Smooth muscle cell (in vitro differentiated cells): Measurements from ENCODE around the gene CAMK4. TPM values are rescaled to one million over a fixed set of nuclear protein-coding genes. Genes with fewer than 3 reads are reported as not detected.

Experiments used
- DNase-seq: peaks from one replicate; lab custom pipeline; 2025; ENCODE audit not compliant: unreplicated experiment; lab: John Stamatoyannopoulos, UW
- H2AFZ ChIP-seq: fragments of 200-600 bp; sonication (generic); 2 replicates; pipeline ENCODE4 v1.6.0; 2016; ENCODE audit warnings: antibody characterized with exemption, low read depth, mild to moderate bottlenecking
- H3F3A ChIP-seq: fragments of 200-600 bp; sonication (generic); 2 replicates; pipeline ENCODE4 v1.6.0; 2017; ENCODE audit warnings: antibody characterized with exemption, low read depth
- H3K27ac ChIP-seq: fragments of 200-600 bp; sonication (generic); 2 replicates; pipeline ENCODE4 v1.5.1; 2016; ENCODE audit warnings: low read depth, mild to moderate bottlenecking
- H3K27me3 ChIP-seq: fragments of 200-600 bp; sonication (generic); 2 replicates; pipeline ENCODE4 v1.6.1; 2016; ENCODE audit warnings: low read depth, mild to moderate bottlenecking
- H3K36me3 ChIP-seq: fragments of 200-600 bp; sonication (generic); 2 replicates; pipeline ENCODE4 v1.5.1; 2016; ENCODE audit warnings: low read depth
- H3K4me1 ChIP-seq: fragments of 200-600 bp; sonication (generic); 2 replicates; pipeline ENCODE4 v1.5.1; 2016; ENCODE audit warnings: low read depth
- H3K4me2 ChIP-seq: fragments of 200-600 bp; sonication (generic); 2 replicates; pipeline ENCODE4 v1.6.0; 2016; ENCODE audit warnings: mild to moderate bottlenecking
- H3K4me3 ChIP-seq: fragments of 200-600 bp; sonication (generic); 2 replicates; pipeline ENCODE4 v1.5.1; 2016; ENCODE audit warnings: mild to moderate bottlenecking
- H3K79me2 ChIP-seq: fragments of 200-600 bp; sonication (generic); 2 replicates; pipeline ENCODE4 v1.6.0; 2016; ENCODE audit warnings: low read depth, mild to moderate bottlenecking
- H3K9ac ChIP-seq: fragments of 200-600 bp; sonication (generic); 2 replicates; pipeline ENCODE4 v1.6.0; 2016; ENCODE audit warnings: low read depth
- H3K9me3 ChIP-seq: fragments of 200-600 bp; sonication (generic); replicated peaks from 2 replicates; pipeline ENCODE4 v1.5.1; 2016; ENCODE audit warnings: low read depth
- H4K20me1 ChIP-seq: fragments of 200-600 bp; sonication (generic); 2 replicates; pipeline ENCODE4 v1.6.0; 2016; ENCODE audit warnings: low read depth
- WGBS: methylation state at CpG from one replicate; pipeline ENCODE4 v1.1.7; 2016; ENCODE audit warnings: low lambda C conversion rate; 5-methylcytosine and 5-hydroxymethylcytosine counted together
- polyA plus RNA-seq: library from polyadenylated mRNA; unstranded; fragments of >200 nt; fragmentation: Nextera tagmentation; extraction: Ambion mirVana; gene quantifications from 2 replicates; pipeline ENCODE4 v1.2.1, GENCODE V29; 2016
- total RNA-seq: library from RNA; depleted of rRNA; stranded (reverse); fragments of >200 nt; gene quantifications from 2 replicates; pipeline ENCODE4 v1.2.3, GENCODE V29; 2014
- TF ChIP-seq, protein P1 (sequence below): fragments of 200-600 bp; sonication (generic); IDR thresholded peaks from 2 replicates; pipeline ENCODE4 v1.5.1; 2017; ENCODE audit warnings: borderline replicate concordance, mild to moderate bottlenecking, antibody characterized with exemption; ENCODE audit not compliant: insufficient read depth, poor library complexity, severe bottlenecking

Gene CAMK4
- total and polyA plus RNA-seq, 2 experiments from 2014 or later = 1.1 to 3.6 TPM

DNA sequence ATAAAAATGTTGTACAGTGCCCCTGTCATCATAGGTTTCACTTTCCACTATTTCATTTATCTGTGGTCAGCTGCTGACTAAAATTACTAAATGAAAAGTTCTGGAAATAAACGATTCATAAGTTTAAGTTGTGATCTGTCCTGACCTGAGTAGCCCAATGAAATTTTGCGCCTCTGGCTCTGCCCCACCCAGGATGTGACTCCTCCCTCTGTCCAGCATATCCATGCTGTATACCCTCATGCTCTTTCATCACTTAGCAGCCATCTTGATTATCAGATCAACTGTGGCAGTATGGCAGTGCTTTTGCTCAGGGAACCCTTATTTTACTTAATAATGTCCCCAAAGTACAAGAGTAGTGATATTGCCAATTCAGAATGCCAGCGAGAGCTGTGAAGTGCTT, 190.9 kb downstream of the CAMK4 start:
- no peaks in the 10 kb centered on the region for H3F3A ChIP-seq
- H4K20me1 ChIP-seq = no peaks in the 10 kb centered on the region
- no peaks in the 10 kb centered on the region for H3K9me3 ChIP-seq
- TF ChIP-seq, protein P1, sequence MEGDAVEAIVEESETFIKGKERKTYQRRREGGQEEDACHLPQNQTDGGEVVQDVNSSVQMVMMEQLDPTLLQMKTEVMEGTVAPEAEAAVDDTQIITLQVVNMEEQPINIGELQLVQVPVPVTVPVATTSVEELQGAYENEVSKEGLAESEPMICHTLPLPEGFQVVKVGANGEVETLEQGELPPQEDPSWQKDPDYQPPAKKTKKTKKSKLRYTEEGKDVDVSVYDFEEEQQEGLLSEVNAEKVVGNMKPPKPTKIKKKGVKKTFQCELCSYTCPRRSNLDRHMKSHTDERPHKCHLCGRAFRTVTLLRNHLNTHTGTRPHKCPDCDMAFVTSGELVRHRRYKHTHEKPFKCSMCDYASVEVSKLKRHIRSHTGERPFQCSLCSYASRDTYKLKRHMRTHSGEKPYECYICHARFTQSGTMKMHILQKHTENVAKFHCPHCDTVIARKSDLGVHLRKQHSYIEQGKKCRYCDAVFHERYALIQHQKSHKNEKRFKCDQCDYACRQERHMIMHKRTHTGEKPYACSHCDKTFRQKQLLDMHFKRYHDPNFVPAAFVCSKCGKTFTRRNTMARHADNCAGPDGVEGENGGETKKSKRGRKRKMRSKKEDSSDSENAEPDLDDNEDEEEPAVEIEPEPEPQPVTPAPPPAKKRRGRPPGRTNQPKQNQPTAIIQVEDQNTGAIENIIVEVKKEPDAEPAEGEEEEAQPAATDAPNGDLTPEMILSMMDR = no peak
- no peak overlapping the region for H3K4me3 ChIP-seq
- no peaks in the 10 kb centered on the region for H3K4me1 ChIP-seq
- H3K9ac ChIP-seq = no peak overlapping the region
- WGBS = 92% methylated on average over 3 of the region's 3 CpGs
- H3K79me2 ChIP-seq = no peaks in the 10 kb centered on the region
- no peaks in the 10 kb centered on the region for H3K36me3 ChIP-seq
- DNase-seq = no peak
- H3K27ac ChIP-seq = no peak overlapping the region
- H3K4me2 ChIP-seq = no peak overlapping the region
- no peak overlapping the region for H2AFZ ChIP-seq
- H3K27me3 ChIP-seq = no peaks in the 10 kb centered on the region

DNA sequence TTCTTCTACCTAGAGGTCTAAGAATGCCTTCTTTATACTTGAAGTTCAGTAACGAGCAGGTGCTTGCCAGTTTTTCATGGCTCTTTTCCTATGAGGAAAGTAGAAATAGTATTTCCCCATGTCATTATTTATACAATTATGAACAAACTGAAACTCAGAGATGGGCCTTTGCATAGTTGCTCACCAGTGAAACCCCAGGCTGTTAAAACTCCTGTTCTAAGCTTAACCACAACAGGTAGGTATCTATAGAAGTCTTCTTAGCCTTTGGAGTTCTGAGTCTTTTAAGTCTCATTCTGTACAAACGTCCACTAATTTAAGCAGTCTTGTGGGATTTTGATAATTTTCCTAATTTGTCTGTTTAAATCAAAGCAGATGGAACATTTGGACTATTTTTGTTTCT, 198.1 kb downstream of the CAMK4 start:
- DNase-seq = no peak
- H3K9ac ChIP-seq = no peak overlapping the region
- H3K9me3 ChIP-seq = no peaks in the 10 kb centered on the region
- no peaks in the 10 kb centered on the region for H4K20me1 ChIP-seq
- H3K4me2 ChIP-seq = no peak overlapping the region
- 80% methylated on average over 2 of the region's 2 CpGs for WGBS
- no peaks in the 10 kb centered on the region for H3F3A ChIP-seq
- no peak overlapping the region for H2AFZ ChIP-seq
- H3K79me2 ChIP-seq = no peaks in the 10 kb centered on the region
- H3K4me1 ChIP-seq = no peaks in the 10 kb centered on the region
- H3K27me3 ChIP-seq = no peaks in the 10 kb centered on the region
- H3K27ac ChIP-seq = no peak overlapping the region
- no peaks in the 10 kb centered on the region for H3K36me3 ChIP-seq
- H3K4me3 ChIP-seq = no peak overlapping the region
- TF ChIP-seq, protein P1 = no peak

- Histone ChIP-seq H3K36me3 (no peaks in the 10 kb centered on the region), H3K79me2 (no peaks in the 10 kb centered on the region), H3F3A (no peaks in the 10 kb centered on the region), H3K9ac (no peak overlapping the region), H3K27ac (no peak overlapping the region), H3K4me1 (no peaks in the 10 kb centered on the region), H3K4me2 (no peak overlapping the region), H3K9me3 (no peaks in the 10 kb centered on the region), H2AFZ (no peak overlapping the region), H3K4me3 (no peak overlapping the region), H3K27me3 (no peaks in the 10 kb centered on the region), H4K20me1 (no peaks in the 10 kb centered on the region)
- TF ChIP-seq, protein P1 = no peak
- WGBS = 85% methylated on average over 4 of the region's 4 CpGs
- DNase-seq = no peak
Observed at GRCh38 chr5:111422747-111423720, 198.8 kb downstream of the CAMK4 start.

GRCh38 chr5:111425205-111425604, 201.0 kb downstream of the CAMK4 start:
- no peak overlapping the region for H3K4me2 ChIP-seq
- H3K27ac ChIP-seq = no peak overlapping the region
- H3K4me1 ChIP-seq = no peaks in the 10 kb centered on the region
- no peaks in the 10 kb centered on the region for H3F3A ChIP-seq
- no peaks in the 10 kb centered on the region for H3K79me2 ChIP-seq
- H4K20me1 ChIP-seq = no peaks in the 10 kb centered on the region
- 85% methylated on average over 1 of the region's 1 CpG for WGBS
- H3K27me3 ChIP-seq = no peaks in the 10 kb centered on the region
- no peaks in the 10 kb centered on the region for H3K36me3 ChIP-seq
- TF ChIP-seq, protein P1 = no peak
- H3K4me3 ChIP-seq = no peak overlapping the region
- H2AFZ ChIP-seq = no peak overlapping the region
- no peak overlapping the region for H3K9ac ChIP-seq
- no peak for DNase-seq
- no peaks in the 10 kb centered on the region for H3K9me3 ChIP-seq
